ENCODE measurements around the gene SF3B2. TPM values are rescaled to one million over a fixed set of nuclear protein-coding genes. Genes with fewer than 3 reads are reported as not detected.
"Not testable (repeated sequence)": the region's sequence is repeated elsewhere in the genome, so short reads cannot be mapped to it uniquely, and the experiment has no call there.

The SF3B2 gene
- total RNA-seq, 2 experiments from 2014 or later, result 255 to 278 TPM

DNA sequence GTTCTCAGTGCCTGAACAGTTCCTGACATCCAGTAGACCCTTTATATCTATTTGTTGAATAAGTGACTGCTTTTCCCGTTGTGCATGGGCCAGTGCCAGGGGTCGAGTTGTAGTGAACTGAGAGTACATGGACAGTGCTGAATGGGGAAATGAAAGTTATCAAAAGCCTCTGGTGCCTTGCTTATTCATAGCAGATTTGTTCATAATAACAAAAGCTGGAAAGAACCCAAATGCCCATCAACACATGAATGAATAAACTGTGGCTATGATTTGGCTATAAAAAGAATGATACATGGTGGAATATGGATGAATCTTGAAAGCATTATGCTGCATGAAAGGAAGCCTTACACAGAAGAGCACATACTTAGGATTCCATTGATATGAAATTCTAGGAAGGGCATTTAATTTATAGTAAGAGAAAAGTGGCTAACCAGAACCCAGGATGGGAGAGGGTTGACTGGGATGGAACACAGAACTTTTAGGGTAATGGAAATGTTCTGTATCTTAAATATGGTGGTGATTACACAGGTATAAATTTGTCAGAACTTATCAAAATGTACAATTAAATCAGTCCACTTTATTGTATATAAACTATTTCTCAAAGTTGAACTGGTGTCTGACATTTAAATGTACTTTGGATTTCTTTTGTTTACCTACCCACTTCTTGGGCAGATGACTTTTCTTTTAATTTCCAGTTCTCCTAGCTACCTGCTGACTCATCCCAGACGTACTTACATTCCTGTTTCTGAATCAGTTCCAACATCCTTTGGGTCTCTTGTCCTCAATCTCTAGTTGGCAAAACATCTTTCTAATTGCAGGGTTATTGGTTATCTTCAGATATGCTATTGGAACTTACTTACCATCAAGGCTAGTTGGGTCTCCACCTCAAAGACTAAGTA is 60.7 kb downstream of the SF3B2 start:
- POLR2A ChIA-PET, result interaction anchor here (1.1 kb wide), 1 partner anchor 41 kb away, joined by 3 read pairs; no protein-coding TSS in a partner anchor
- intact Hi-C loops (cut with micrococcal nuclease), result no loop called here
- Mint-ChIP-seq H3K9me3 (no peaks in the 10 kb centered on the region), H3K36me3 (ENCODE audit: low read depth) (peaks cover 11% of the 10 kb centered on the region), H3K27me3 (no peaks in the 10 kb centered on the region), H3K4me1 (ENCODE audit: low read depth) (peaks cover 94% of the 10 kb centered on the region), H3K4me3 (peak overlapping the region; percentile 45), H3K27ac (peak overlapping the region; percentile 88)
- ATAC-seq (no peak), DNase-seq (no peak)
- CTCF ChIA-PET, result interaction anchor here (0.9 to 1.4 kb wide), 4 partner anchors 13 to 109 kb away, joined by 3 to 7 read pairs (median 3); no protein-coding TSS in a partner anchor
- TF ChIP-seq, protein P1, sequence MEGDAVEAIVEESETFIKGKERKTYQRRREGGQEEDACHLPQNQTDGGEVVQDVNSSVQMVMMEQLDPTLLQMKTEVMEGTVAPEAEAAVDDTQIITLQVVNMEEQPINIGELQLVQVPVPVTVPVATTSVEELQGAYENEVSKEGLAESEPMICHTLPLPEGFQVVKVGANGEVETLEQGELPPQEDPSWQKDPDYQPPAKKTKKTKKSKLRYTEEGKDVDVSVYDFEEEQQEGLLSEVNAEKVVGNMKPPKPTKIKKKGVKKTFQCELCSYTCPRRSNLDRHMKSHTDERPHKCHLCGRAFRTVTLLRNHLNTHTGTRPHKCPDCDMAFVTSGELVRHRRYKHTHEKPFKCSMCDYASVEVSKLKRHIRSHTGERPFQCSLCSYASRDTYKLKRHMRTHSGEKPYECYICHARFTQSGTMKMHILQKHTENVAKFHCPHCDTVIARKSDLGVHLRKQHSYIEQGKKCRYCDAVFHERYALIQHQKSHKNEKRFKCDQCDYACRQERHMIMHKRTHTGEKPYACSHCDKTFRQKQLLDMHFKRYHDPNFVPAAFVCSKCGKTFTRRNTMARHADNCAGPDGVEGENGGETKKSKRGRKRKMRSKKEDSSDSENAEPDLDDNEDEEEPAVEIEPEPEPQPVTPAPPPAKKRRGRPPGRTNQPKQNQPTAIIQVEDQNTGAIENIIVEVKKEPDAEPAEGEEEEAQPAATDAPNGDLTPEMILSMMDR (IDR thresholded peaks at IDR 0.05), result no peak

DNA sequence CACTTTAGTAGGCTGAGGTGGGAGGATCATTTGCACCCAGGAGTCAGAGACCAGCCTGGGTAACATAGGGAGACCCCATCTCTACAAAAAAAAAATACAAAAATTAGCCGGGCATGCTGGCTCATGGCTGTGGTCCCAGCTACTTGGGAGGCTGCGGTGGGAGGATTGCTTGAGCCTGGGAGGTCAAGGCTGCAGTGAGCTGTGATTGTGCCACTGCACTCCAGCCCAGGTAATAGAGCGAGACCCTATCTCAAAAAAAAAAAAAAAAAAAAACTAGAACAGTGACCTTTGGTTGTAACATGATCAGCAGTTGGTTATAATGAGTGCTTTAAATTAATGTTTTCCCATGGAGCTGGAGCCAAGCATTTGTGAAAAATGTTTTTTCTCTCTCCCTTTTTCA is 62.8 kb downstream of the SF3B2 start:
- ChIA-PET CTCF (interaction anchor here (1.1 to 2.3 kb wide), 5 partner anchors 19 to 109 kb away, joined by 3 to 19 read pairs (median 3); partner anchors contain the start of gene PACS1), POLR2A (interaction anchor here (1.0 to 1.9 kb wide), 6 partner anchors 10 to 225 kb away, joined by 3 to 8 read pairs (median 4); partner anchors contain the start of gene CCDC85B)

DNA sequence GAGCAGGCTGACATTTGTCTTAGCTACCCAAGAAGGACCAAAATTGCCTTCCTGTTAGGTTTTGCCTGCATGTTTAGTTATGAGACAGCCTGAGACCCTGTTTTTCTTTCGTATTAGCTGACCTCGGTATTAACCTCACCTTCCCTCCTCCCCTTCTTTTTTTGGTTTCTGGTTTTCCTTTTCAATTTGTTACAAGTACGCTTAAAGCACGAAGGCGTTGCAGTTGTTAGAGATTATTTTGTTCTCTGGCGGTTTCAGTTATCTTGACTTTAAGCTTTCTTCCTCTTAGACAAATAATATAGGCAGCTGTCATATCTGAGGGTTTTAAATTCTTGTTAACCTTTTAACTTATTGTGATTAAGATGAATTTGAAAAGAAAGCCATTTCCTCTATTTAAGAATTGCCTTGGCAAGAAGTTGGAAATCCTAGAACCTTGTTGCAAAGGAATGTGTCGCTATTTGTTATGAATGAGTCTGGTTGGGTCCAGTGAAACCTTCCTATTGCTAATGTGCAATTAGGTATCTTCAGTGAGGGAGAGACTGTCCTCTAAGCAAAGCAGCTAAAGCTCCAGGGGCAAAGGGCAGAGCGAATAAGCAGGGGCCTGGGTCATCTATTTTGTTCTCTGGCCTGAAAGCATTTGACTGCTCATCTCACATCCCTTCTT is 63.6 kb downstream of the SF3B2 start:
- intact Hi-C loops (cut with micrococcal nuclease), result no loop called here

More for the DNA sequence above, 62.8 kb downstream of the SF3B2 start:
- ATAC-seq; H3K27me3 Mint-ChIP-seq; H3K9me3 Mint-ChIP-seq; H3K36me3 Mint-ChIP-seq (ENCODE audit: low read depth); intact Hi-C loops (cut with micrococcal nuclease); DNase-seq: not testable (repeated sequence)
- Mint-ChIP-seq H3K27ac (peak overlapping the region; percentile 91), H3K4me3 (peak overlapping the region; percentile 69), H3K4me1 (ENCODE audit: low read depth) (peaks cover 92% of the 10 kb centered on the region)

DNA sequence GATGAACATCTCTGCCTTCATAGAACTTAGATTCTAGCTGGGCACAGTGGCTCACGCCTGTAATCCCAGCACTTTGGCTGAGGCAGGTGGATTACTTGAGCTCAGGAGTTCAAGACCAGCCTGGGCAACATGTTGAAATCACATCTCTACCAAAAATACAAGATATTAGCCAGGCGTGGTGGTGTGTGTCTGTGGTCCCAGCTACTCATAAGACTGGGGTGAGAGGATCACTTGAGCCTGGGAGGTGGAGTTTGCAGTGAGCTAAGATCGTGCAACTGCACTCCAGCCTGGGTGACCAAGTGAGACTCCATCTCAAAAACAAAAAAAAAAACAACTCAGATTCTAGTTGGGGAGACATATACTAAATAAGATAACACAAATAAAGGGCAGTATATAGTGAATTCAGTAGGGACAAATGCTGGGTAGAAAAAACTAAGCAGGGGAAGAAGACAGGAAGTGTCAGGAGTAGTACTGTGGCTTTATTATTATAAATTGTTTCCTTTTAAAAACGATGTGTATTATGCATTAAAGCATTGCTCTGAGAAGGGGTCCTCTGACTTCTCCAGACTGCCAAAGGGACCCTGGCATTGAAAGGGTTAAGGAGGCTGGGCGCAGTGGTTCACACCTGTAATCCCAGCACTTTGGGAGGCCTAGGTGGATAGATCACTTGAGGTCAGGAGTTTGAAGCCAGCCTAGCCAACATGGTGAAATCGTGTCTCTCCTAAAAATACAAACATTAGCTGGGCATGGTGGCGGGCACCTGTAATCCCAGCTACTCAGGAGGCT is 64.6 kb downstream of the SF3B2 start:
- TF ChIP-seq, protein P1 (IDR thresholded peaks at IDR 0.05), result no peak
- Mint-ChIP-seq H3K27ac (peak overlapping the region; percentile 91), H3K27me3 (no peaks in the 10 kb centered on the region), H3K4me1 (ENCODE audit: low read depth) (peaks cover 92% of the 10 kb centered on the region), H3K4me3 (peak overlapping the region; percentile 69), H3K36me3 (ENCODE audit: low read depth) (peaks cover 3% of the 10 kb centered on the region), H3K9me3 (no peaks in the 10 kb centered on the region)
- ATAC-seq, result peak; percentile 28
- peak; percentile 39 for DNase-seq
- POLR2A ChIA-PET, result interaction anchor here (0.6 to 1.9 kb wide), 7 partner anchors 8 to 227 kb away, joined by 3 to 8 read pairs (median 4); partner anchors contain the start of gene CCDC85B
- CTCF ChIA-PET, result interaction anchor here (1.6 to 2.3 kb wide), 5 partner anchors 10 to 72 kb away, joined by 4 to 19 read pairs (median 7); no protein-coding TSS in a partner anchor
- intact Hi-C loops (cut with micrococcal nuclease), result no loop called here

More for the DNA sequence above, 63.6 kb downstream of the SF3B2 start:
- H3K27me3 Mint-ChIP-seq, result no peaks in the 10 kb centered on the region
- ChIA-PET CTCF (interaction anchor here (1.1 to 2.3 kb wide), 6 partner anchors 11 to 108 kb away, joined by 3 to 19 read pairs (median 8); partner anchors contain the start of gene PACS1), POLR2A (interaction anchor here (0.8 to 1.9 kb wide), 9 partner anchors 8 to 226 kb away, joined by 3 to 8 read pairs (median 4); partner anchors contain the start of genes CCDC85B and PACS1)
- ATAC-seq, result peak; percentile 72
- peaks cover 90% of the 10 kb centered on the region for H3K4me1 Mint-ChIP-seq (ENCODE audit: low read depth)
- no peaks in the 10 kb centered on the region for H3K9me3 Mint-ChIP-seq
- H3K4me3 Mint-ChIP-seq, result peak overlapping the region; percentile 69
- peaks cover 3% of the 10 kb centered on the region for H3K36me3 Mint-ChIP-seq (ENCODE audit: low read depth)
- no peak for DNase-seq
- peak overlapping the region; percentile 91 for H3K27ac Mint-ChIP-seq
- TF ChIP-seq, protein P1 (IDR thresholded peaks at IDR 0.05), result no peak

Data from activated CD8-positive, alpha-beta T cell treated with anti-CD3 and anti-CD28 coated beads for 36 hours (primary cell).